ENCODE results near the gene ACLY.

The ACLY gene

DNA sequence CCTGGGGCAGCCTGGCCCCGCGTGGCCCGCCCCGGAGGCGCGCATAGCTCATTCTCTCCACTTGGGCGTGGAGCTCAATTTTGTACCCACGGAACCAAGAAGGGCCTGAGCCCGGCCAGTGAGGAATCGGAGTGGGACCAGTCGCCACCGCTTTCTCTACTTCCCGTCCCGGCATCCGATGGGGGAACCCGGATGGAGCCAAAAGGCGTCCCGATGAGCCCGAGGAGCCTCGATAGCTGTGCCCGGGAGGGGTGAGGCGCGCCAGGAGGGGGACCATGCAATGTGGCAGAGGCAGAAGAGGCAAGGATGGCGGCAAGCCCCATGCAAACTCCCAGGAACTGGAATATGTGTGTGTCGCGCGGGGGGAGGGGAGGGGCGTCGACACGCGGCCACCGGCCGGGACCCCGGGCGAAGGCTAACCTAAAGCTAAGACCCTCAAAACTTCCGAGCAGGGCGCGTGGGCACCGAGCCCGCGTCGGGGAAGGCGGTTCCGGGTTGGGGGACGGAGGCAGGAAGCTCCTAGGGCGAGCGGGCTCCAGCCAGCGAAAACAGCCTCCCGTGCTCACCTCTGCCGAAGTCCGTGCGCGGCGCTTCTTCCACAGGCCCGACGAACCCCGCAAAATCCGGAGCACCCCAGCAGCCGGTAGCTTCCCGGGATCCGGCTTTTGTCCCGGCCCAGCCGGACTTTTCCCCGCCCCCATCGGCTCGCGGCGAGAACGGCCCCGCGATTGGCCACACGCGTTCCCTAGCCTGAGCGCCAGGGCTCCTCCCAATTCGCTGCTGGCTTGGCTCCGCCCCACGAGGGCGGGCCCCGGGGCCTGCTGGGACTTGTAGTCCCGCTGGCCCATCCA lies at the start of gene ACLY:
TSS of gene ACLY (minus strand) at position 638 of the 851 bp plus-strand sequence. CDS start 5,078 bp downstream, outside the sequence.
- peak; percentile 95 for DNase-seq (ENCODE audit: low spot score)

- DNase-seq (ENCODE audit: low spot score) = no peak
Observed at GRCh38 chr17:41967921-41968578, 49.3 kb upstream of the ACLY start.

- DNase-seq (ENCODE audit: low spot score) = peak; percentile 44
Observed at GRCh38 chr17:41967141-41967920, 48.6 kb upstream of the ACLY start.

GRCh38 chr17:41966463-41967140 lies 47.9 kb upstream of the ACLY start, which contains the start of gene CNP:
TSS of gene CNP (plus strand) at chr17:41966795. CDS start at chr17:41966885, 90 bp downstream.
- peak; percentile 87 for DNase-seq (ENCODE audit: low spot score)

DNA sequence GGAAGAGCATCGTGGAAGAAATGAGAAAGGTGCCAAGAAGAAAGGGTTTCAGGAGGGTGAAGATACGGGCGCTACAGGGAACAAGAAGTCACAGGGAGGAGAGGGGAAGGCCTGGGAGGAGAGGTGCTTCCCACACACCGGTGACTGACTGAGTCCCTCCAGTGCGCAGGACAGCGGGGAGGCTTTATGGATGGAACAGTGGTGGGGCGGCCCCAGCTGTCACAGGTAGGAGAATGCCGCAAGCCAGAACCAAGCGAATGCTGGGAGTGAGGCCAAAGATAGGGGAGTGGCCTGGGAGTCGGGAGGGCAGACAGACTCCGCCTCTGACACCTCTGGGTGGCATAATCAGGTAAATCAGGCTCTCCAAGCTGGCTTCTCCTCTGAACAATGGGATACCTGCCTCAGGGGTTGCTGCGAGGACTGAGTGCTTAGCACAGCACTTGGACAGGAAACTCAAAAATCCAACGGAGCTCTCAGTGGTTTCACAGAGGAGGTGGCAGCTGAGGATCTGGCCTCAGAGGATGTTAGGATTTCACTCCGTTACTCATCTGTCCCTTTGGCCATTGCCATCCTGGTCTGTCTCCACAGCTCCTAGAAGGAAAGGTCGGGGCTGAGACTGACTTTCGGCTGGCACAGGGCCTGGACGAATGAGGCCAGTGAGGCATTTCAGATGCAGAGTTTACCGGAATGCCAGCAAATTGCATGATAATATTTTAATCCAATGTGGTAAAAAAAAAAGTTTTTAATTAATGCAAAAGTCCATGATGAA lies 47.1 kb upstream of the ACLY start:
- DNase-seq (ENCODE audit: low spot score) = peak; percentile 72

GRCh38 chr17:41962768-41963434 lies 44.1 kb upstream of the ACLY start:
- DNase-seq (ENCODE audit: low spot score) = peak; percentile 70

- no peak for DNase-seq (ENCODE audit: low spot score)
Observed at GRCh38 chr17:41962111-41962510, 43.4 kb upstream of the ACLY start.

DNA sequence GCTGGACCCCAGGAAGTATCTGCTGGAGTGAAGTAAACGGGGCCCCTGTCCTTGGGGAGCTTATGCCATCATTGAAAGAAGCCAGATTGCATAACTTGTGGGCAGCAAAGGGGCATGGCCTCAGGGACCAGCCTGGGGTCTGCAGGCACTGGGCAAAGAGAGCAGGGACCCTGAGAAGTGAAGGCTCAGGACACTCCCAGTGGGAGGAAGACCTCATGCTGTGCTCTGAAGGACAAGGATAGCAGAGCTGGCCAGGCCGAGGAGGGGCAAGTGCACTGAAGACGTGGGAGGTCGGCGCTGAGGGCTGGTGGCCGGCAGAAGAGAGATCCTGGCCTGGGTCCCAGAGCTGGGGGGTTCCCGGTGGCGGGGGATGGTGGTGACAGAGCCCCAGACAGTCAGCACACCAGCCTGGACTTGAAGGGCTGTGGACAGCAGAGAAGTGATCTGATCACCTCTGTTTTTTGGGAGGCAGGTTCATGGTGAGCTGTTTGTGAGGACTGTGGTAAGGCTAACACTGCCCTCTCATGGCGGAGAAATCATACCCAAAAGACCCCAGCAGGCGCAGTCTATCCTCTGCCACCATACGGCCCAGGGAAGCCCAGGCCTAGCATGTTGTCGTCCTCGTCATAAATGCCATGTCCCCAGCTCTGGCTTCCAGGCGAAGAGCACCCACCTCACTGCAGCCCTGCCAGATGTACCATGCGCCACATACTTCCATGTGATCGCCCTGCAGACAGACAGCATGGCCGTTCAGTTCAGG lies 40.8 kb upstream of the ACLY start:
- DNase-seq (ENCODE audit: low spot score) = no peak

GRCh38 chr17:41959030-41959335 lies 40.2 kb upstream of the ACLY start:
- DNase-seq (ENCODE audit: low spot score) = no peak

GRCh38 chr17:41957869-41958439 lies 39.2 kb upstream of the ACLY start:
- no peak for DNase-seq (ENCODE audit: low spot score)

GRCh38 chr17:41957031-41957868 lies 38.5 kb upstream of the ACLY start:
- DNase-seq (ENCODE audit: low spot score) = no peak

DNA sequence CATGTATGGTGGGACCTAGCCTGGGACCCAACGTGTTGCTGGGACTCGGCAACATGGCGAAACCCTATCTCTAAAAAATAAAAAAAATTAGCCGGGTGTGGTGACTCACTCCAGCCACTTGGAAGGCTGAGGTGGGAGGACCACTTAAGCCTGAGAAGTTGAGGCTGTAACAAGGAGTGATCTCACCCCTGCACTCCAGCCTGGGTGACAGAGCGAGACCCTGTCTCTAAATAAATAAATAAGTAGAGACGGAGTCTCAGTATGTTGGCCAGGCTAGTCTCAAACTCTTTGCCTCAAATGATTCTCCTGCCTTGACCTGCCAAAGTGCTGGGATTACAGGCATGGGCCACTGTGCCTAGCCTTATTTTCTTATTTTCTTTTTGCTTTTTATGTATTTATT lies 37.8 kb upstream of the ACLY start:
- DNase-seq (ENCODE audit: low spot score) = no peak

DNA sequence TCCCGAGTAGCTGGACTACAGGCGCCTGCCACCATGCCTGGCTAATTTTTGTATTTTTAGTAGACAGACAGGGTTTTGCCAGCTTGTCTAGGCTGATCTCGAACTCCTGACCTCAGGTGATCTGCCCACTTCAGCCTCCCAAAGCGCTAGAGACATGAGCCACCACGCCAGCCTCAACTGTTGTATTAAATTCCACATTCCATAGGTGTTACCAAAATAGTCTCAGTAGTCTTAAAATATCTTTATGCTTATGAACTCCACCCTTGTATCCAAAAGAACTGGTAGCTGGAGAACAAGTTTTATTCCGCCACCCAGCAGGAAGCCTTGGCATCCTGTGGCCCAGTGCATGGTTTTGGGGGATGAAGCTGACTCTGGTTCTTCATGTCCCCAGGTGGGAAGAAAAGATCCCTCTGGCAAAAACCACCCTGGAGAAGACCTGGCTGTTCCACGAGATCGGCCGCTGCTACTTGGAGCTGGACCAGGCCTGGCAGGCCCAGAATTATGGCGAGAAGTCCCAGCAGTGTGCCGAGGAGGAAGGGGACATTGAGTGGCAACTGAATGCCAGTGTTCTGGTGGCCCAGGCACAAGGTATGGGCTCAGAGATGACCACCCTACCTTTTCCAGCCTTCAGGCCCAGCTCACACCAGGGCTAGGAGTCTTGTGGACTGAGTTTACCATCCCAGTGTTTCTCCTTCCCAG lies 30.2 kb upstream of the ACLY start:
- DNase-seq (ENCODE audit: low spot score) = no peak

DNA sequence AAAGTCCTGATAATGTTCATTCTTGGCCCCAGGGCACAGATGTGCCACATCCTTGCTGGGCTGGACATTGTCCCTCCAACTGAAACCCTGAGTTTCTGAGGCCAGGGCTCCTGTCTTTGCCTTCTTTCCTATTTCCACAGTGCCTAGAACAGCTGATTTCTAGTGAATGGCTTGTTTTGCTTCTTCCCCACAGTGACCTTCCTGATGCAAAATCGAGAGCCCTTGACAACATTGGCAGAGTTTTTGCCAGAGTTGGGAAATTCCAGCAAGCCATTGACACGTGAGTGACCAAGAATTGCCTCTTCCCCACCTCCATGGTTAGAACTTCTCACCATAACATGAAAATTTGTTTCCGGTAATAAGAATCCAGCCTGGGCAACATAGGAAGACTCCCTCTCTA lies 26.2 kb upstream of the ACLY start:
- DNase-seq (ENCODE audit: low spot score) = no peak

DNA sequence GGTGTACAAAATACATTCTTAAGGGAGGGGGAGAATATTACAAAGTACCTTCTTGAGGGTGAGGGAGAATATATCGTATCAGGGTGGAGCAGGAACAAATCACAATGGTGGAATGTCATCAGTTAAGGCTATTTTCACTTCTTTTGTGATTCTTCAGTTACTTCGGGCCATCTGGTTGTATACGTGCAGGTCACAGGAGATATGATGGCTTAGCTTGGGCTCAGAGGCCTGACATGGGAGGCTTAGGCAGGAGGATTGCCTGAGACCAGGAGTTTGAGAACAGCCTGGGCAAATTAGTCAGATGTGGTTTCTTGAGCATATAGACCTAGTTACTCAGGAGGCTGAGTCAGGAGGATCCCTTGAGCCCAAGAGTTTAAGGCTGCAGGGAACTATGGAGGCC lies 24.7 kb upstream of the ACLY start:
- DNase-seq (ENCODE audit: low spot score) = no peak

DNA sequence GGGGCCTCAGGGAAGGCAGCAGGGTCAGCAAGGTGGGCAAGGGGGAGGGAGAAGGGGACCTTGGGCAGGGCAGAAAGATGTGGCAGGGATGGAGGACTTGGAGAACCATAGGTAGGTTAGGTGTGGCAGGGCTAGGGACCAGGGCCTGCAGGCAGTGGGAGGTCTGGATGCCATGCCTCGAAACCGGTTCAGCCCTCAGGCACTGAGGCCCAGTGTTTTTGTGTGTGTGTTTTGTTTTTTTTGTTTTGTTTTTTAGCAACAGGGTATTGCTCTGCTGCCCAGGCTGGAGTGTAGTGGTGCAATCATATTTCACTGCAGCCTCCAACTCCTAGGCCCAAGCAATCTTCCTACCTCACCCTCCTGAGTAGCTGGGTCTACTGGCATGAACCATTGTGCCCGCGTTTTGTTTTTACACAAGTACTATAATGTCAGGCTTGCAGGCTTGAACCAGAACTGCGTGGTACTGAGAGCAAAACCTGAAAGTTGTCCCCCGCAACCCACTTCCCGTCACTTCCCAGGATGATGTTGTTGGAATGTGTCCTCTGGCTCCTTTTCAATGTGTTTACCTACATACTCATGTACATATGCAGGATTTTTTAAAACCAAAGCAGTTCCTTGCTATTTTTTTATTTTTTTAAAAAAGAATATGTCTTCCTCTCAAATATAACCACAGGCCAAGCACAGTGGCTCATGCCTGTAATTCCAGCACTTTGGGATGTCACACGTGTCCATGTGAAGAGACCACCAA lies 24.0 kb upstream of the ACLY start:
- DNase-seq (ENCODE audit: low spot score) = no peak

DNA sequence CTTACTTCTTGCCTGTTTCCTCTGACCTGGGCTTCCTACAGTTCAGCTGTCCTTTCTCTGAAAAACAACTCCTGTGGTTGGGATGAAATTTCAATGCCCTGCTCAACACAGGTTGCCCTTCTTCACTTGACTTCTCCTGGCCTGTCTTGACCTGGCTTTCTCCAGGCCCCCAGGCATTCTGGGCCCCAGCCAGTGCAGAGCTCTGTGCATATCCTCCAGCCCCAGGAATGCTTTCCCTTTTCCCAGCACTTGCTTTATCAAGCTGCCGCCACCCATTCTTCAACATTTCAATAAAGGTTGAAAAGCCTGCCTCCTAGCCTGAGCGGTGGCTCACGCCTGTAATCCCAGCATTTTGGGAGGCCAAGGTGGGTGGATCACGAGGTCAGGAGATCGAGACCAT lies 22.4 kb upstream of the ACLY start:
- no peak for DNase-seq (ENCODE audit: low spot score)
